H9 (cell line): Measurements from ENCODE around the gene RIPPLY1. TPM values are rescaled to one million over a fixed set of nuclear protein-coding genes. Genes with fewer than 3 reads are reported as not detected.

Source experiments
- DNase-seq: peaks from one replicate; pipeline ENCODE4 v3.0.0-alpha.2; 2017
- H2AFZ ChIP-seq: one replicate; pipeline ENCODE4 v1.6.1; 2013; ENCODE audit warnings: mild to moderate bottlenecking, low read length, control low read depth, moderate library complexity
- H2AK5ac ChIP-seq: 2 replicates; pipeline ENCODE4 v1.6.1; 2013; ENCODE audit warnings: low read length, control low read depth, mixed read lengths; ENCODE audit not compliant: insufficient read length
- H2BK120ac ChIP-seq: one replicate; pipeline ENCODE4 v1.6.1; 2013; ENCODE audit warnings: low read depth, mild to moderate bottlenecking, low read length, control low read depth, inconsistent platforms; ENCODE audit not compliant: poor library complexity, severe bottlenecking
- H2BK12ac ChIP-seq: 2 replicates; pipeline ENCODE4 v1.6.1; 2013; ENCODE audit warnings: low read length, control low read depth, mixed read lengths, low read depth; ENCODE audit not compliant: insufficient read length
- H2BK15ac ChIP-seq: 2 replicates; pipeline ENCODE4 v1.6.1; 2013; ENCODE audit warnings: low read depth, low read length, control low read depth
- H2BK20ac ChIP-seq: one replicate; pipeline ENCODE4 v1.6.1; 2013; ENCODE audit warnings: low read depth, mild to moderate bottlenecking, low read length, control low read depth, inconsistent platforms; ENCODE audit not compliant: poor library complexity, severe bottlenecking
- H2BK5ac ChIP-seq: 2 replicates; pipeline ENCODE4 v1.6.1; 2013; ENCODE audit warnings: low read length, control low read depth, mixed read lengths; ENCODE audit not compliant: insufficient read length
- H3K14ac ChIP-seq: 2 replicates; pipeline ENCODE4 v1.6.1; 2013; ENCODE audit warnings: low read length, control low read depth; ENCODE audit not compliant: insufficient read depth
- H3K18ac ChIP-seq: 2 replicates; pipeline ENCODE4 v1.6.1; 2013; ENCODE audit warnings: low read depth, mild to moderate bottlenecking, mixed read lengths, low read length, control low read depth; ENCODE audit not compliant: insufficient read length
- H3K23ac ChIP-seq: 2 replicates; pipeline ENCODE4 v1.6.1; 2013; ENCODE audit warnings: low read length, control low read depth, mixed read lengths, low read depth; ENCODE audit not compliant: insufficient read length
- H3K23me2 ChIP-seq: 2 replicates; pipeline ENCODE4 v1.6.1; 2013; ENCODE audit warnings: low read depth, mild to moderate bottlenecking, mixed read lengths, low read length, control low read depth; ENCODE audit not compliant: insufficient read length, poor library complexity, severe bottlenecking
- H3K27ac ChIP-seq: 2 replicates; pipeline ENCODE4 v1.5.1; 2013; ENCODE audit warnings: low read length, control low read depth, mixed read lengths, low read depth; ENCODE audit not compliant: insufficient read length
- H3K27me3 ChIP-seq: 2 replicates; pipeline ENCODE4 v1.6.1; 2013; ENCODE audit warnings: low read length, control low read depth, inconsistent platforms; ENCODE audit not compliant: insufficient read depth
- H3K4ac ChIP-seq: 2 replicates; pipeline ENCODE4 v1.6.1; 2013; ENCODE audit warnings: low read depth, mild to moderate bottlenecking, control low read depth, inconsistent platforms, low read length, moderate library complexity
- H3K4me1 ChIP-seq: 2 replicates; pipeline ENCODE4 v1.6.1; 2013; ENCODE audit warnings: low read length, control low read depth, inconsistent platforms; ENCODE audit not compliant: insufficient read depth
- H3K4me2 ChIP-seq: 2 replicates; pipeline ENCODE4 v1.6.1; 2013; ENCODE audit warnings: low read length, control low read depth, mixed read lengths; ENCODE audit not compliant: insufficient read length, insufficient read depth
- H3K56ac ChIP-seq: 2 replicates; pipeline ENCODE4 v1.6.1; 2013; ENCODE audit warnings: low read depth, mild to moderate bottlenecking, mixed read lengths, low read length, control low read depth; ENCODE audit not compliant: insufficient read length
- H3K79me1 ChIP-seq: 2 replicates; pipeline ENCODE4 v1.6.1; 2013; ENCODE audit warnings: low read depth, mild to moderate bottlenecking, moderate library complexity, low read length, control low read depth, inconsistent platforms; ENCODE audit not compliant: insufficient read depth, poor library complexity, severe bottlenecking
- H3K79me2 ChIP-seq: 2 replicates; pipeline ENCODE4 v1.6.1; 2013; ENCODE audit warnings: low read length, control low read depth, inconsistent platforms; ENCODE audit not compliant: insufficient read depth
- H3K9ac ChIP-seq: 2 replicates; pipeline ENCODE4 v1.6.1; 2013; ENCODE audit warnings: low read length, control low read depth, mixed read lengths; ENCODE audit not compliant: insufficient read length; ENCODE audit errors: extremely low read depth
- H3K9me3 ChIP-seq: one replicate; pipeline ENCODE4 v1.6.1; 2013; ENCODE audit warnings: low read depth, low read length, inconsistent platforms; ENCODE audit not compliant: control insufficient read depth
- H3T11ph ChIP-seq: one replicate; pipeline ENCODE4 v1.6.1; 2013; ENCODE audit warnings: mild to moderate bottlenecking, low read length, control low read depth, inconsistent platforms
- H4K20me1 ChIP-seq: one replicate; pipeline ENCODE4 v1.6.1; 2013; ENCODE audit not compliant: control insufficient read depth, insufficient read length, insufficient read depth
- H4K5ac ChIP-seq: 2 replicates; pipeline ENCODE4 v1.6.1; 2013; ENCODE audit warnings: low read depth, mild to moderate bottlenecking, mixed read lengths, low read length, control low read depth; ENCODE audit not compliant: insufficient read length
- H4K8ac ChIP-seq: replicated peaks from 2 replicates; pipeline ENCODE4 v1.6.1; 2013; ENCODE audit warnings: low read length, control low read depth, mixed read lengths, low read depth; ENCODE audit not compliant: insufficient read length
- H4K91ac ChIP-seq: 2 replicates; pipeline ENCODE4 v1.6.1; 2013; ENCODE audit warnings: low read depth, mild to moderate bottlenecking, moderate library complexity, mixed read lengths, low read length, control low read depth; ENCODE audit not compliant: insufficient read length
- H3K27ac Mint-ChIP-seq, 3 experiments: 2 replicates in 2 of 3; 3 replicates in 1 of 3; pipeline ENCODE4 v1.8.0; 2020 to 2021; ENCODE audit warnings: mixed read lengths in 3 of 3, mild to moderate bottlenecking in 1 of 3, moderate library complexity in 1 of 3
- H3K27me3 Mint-ChIP-seq: 2 replicates; pipeline ENCODE4 v1.8.0; 2021; ENCODE audit warnings: low read depth, mild to moderate bottlenecking, moderate library complexity, mixed read lengths
- H3K36me3 Mint-ChIP-seq, 3 experiments: 2 replicates in 2 of 3; 3 replicates in 1 of 3; pipeline ENCODE4 v1.8.0; 2020 to 2021; ENCODE audit warnings: low read depth in 3 of 3, mixed read lengths in 3 of 3; ENCODE audit not compliant: insufficient read depth in 1 of 3
- H3K4me1 Mint-ChIP-seq, 2 experiments: 2 replicates each; pipeline ENCODE4 v1.8.0; 2020; ENCODE audit warnings: mixed read lengths in 2 of 2
- H3K4me3 Mint-ChIP-seq, 2 experiments: 2 replicates in 1 of 2; 3 replicates in 1 of 2; pipeline ENCODE4 v1.8.0; 2020 to 2021; ENCODE audit warnings: mild to moderate bottlenecking in 2 of 2, mixed read lengths in 2 of 2, moderate library complexity in 1 of 2
- H3K9me3 Mint-ChIP-seq, 2 experiments: 2 replicates in 1 of 2; 3 replicates in 1 of 2; pipeline ENCODE4 v1.8.0; 2020; ENCODE audit warnings: mild to moderate bottlenecking in 2 of 2, mixed read lengths in 2 of 2, moderate library complexity in 1 of 2
- WGBS: extraction: QIAGEN DNeasy Blood & Tissue Kit; methylation state at CpG from one replicate; pipeline ENCODE4 v1.1.7; 2013; ENCODE audit warnings: missing lambda C conversion rate, low lambda C conversion rate, mixed read lengths; ENCODE audit not compliant: insufficient read length; ENCODE audit errors: extremely low coverage; 5-methylcytosine and 5-hydroxymethylcytosine counted together
- total RNA-seq: library from RNA; stranded (reverse); gene quantifications from 2 replicates; pipeline ENCODE4 v1.2.1, GENCODE V29; 2021
- TF ChIP-seq, protein P1 (sequence below): fragments of 200-600 bp; sonication (generic); conservative IDR thresholded peaks from 3 replicates; pipeline ENCODE4 v1.8.0; 2021; ENCODE audit warnings: antibody characterized with exemption, mild to moderate bottlenecking

RIPPLY1 gene
- total RNA-seq, 1 experiment from 2014 or later, result not detected

DNA sequence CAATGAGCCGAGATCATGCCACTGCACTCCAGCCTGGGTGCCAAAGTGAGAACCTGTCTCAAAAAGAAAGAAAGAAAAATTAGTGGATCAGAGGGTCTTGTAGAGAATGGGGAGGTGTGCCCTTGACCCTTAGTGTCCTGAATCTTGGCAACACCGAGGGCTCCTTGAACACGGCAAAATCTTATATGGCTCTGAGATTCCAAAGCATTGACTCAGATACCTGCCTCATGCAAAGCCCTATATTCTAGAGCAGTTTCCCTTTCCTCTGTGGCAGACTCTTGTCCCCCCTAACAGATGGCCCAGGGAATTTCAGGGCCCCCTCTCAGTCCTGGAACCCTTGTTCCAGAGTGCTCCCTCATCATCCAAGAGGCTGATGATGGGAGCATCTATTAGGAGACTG, 23.9 kb upstream of the RIPPLY1 start:
- H3K23me2 ChIP-seq, result no peaks in the 10 kb centered on the region
- H3K9me3 ChIP-seq, result no peaks in the 10 kb centered on the region
- no peak overlapping the region for H2BK5ac ChIP-seq
- no peak overlapping the region for H3K4me2 ChIP-seq
- no peak overlapping the region for H2BK120ac ChIP-seq
- no peak overlapping the region for H4K91ac ChIP-seq
- WGBS, result no CpG with 5 or more reads among the region's 3 CpGs
- no peak overlapping the region for H4K5ac ChIP-seq
- no peak overlapping the region for H4K8ac ChIP-seq
- no peak overlapping the region for H2BK15ac ChIP-seq
- no peak overlapping the region for H3K27ac ChIP-seq
- H3K4me3 Mint-ChIP-seq, result no peak overlapping the region
- TF ChIP-seq, protein P1, sequence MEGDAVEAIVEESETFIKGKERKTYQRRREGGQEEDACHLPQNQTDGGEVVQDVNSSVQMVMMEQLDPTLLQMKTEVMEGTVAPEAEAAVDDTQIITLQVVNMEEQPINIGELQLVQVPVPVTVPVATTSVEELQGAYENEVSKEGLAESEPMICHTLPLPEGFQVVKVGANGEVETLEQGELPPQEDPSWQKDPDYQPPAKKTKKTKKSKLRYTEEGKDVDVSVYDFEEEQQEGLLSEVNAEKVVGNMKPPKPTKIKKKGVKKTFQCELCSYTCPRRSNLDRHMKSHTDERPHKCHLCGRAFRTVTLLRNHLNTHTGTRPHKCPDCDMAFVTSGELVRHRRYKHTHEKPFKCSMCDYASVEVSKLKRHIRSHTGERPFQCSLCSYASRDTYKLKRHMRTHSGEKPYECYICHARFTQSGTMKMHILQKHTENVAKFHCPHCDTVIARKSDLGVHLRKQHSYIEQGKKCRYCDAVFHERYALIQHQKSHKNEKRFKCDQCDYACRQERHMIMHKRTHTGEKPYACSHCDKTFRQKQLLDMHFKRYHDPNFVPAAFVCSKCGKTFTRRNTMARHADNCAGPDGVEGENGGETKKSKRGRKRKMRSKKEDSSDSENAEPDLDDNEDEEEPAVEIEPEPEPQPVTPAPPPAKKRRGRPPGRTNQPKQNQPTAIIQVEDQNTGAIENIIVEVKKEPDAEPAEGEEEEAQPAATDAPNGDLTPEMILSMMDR, result no peak
- H2BK12ac ChIP-seq, result no peak overlapping the region
- H3K9me3 Mint-ChIP-seq, result peaks cover 0 to 12% of the 10 kb centered on the region in 2 experiments; a peak in 2 of 5 replicates
- H3K14ac ChIP-seq, result no peak overlapping the region
- H3K4me1 Mint-ChIP-seq, result no peaks in the 10 kb centered on the region
- H3K27me3 ChIP-seq, result no peaks in the 10 kb centered on the region
- H3K23ac ChIP-seq, result no peak overlapping the region
- no peaks in the 10 kb centered on the region for H3K36me3 Mint-ChIP-seq
- no peak for DNase-seq
- H3T11ph ChIP-seq, result no peak overlapping the region
- H2AFZ ChIP-seq, result no peak overlapping the region
- H2AK5ac ChIP-seq, result no peak overlapping the region
- H3K4ac ChIP-seq, result no peak overlapping the region
- H2BK20ac ChIP-seq, result no peak overlapping the region
- H3K4me1 ChIP-seq, result no peaks in the 10 kb centered on the region
- no peak overlapping the region for H3K9ac ChIP-seq
- H4K20me1 ChIP-seq, result no peaks in the 10 kb centered on the region
- no peak overlapping the region for H3K18ac ChIP-seq
- H3K56ac ChIP-seq, result no peak overlapping the region
- H3K27me3 Mint-ChIP-seq, result no peaks in the 10 kb centered on the region; the same call in 1 of the 2 replicates
- no peak overlapping the region for H3K27ac Mint-ChIP-seq
- no peaks in the 10 kb centered on the region for H3K79me1 ChIP-seq
- H3K79me2 ChIP-seq, result no peaks in the 10 kb centered on the region
